HepG2 (cell line): Measurements from ENCODE around the gene NUP107. TPM values are rescaled to one million over a fixed set of nuclear protein-coding genes. Genes with fewer than 3 reads are reported as not detected.

Experiments used
- ATAC-seq: fragments of 200-7000 bp; cut with Tn5 transposase; 3 replicates; pipeline ENCODE4 v1.9.1; 2020; ENCODE audit warnings: mild to moderate bottlenecking, moderate library complexity
- Bru-seq: library from RNA; stranded (reverse); fragments of 400-500 nt; gene quantifications from one replicate; lab custom pipeline; 2021; lab: Mats Ljungman, UMichigan
- BruChase-seq, 2 experiments: library from RNA; stranded (reverse); fragments of 400-500 nt; gene quantifications; one replicate each; lab custom pipeline; 2021; lab: Mats Ljungman, UMichigan
- BruUV-seq: library from RNA; stranded (reverse); fragments of 400-500 nt; replicated peaks from 2 replicates; lab custom pipeline; 2021; lab: Mats Ljungman, UMichigan
- CTCF ChIA-PET: fragments of 300-600 bp; formaldehyde crosslinking; extraction: SDS; loops from one replicate; lab custom pipeline; 2021; ENCODE audit warnings: low total read pairs, inconsistent platforms, low intra/inter-chr PET ratio; lab: Yijun Ruan, JAX
- POLR2A ChIA-PET: fragments of 350-600 bp; sonication (Branson Sonifier 250); formaldehyde crosslinking; loops from one replicate; lab custom pipeline; 2020; ENCODE audit warnings: antibody characterized with exemption, inconsistent platforms; lab: Yijun Ruan, JAX
- DNase-seq: peaks from one replicate; pipeline ENCODE4 v3.0.0-alpha.2; 2015; ENCODE audit warnings: low spot score
- FAIRE-seq: peaks from 3 replicates; lab custom pipeline; 2011; peaks lifted over from hg19 to GRCh38; lab: Jason Lieb, UNC
- H2AFZ ChIP-seq: one replicate; pipeline ENCODE4 v1.6.1; 2011; ENCODE audit warnings: low read length, inconsistent platforms
- H3K27ac ChIP-seq: fragments of 300-600 bp; 3 replicates; pipeline ENCODE4 v1.8.0; 2011; ENCODE audit warnings: mixed run types, mild to moderate bottlenecking, mixed read lengths, low read length, inconsistent platforms; ENCODE audit not compliant: insufficient read depth; ENCODE audit errors: extremely low read length
- H3K27me3 ChIP-seq, 2 experiments: fragments of 200-600 bp in 1 of 2; 2 replicates in 1 of 2; 3 replicates in 1 of 2; pipeline versions ENCODE4 v1.6.0 to v1.8.0; 2011; ENCODE audit warnings: low read length in 2 of 2, mild to moderate bottlenecking in 2 of 2, moderate library complexity in 2 of 2, inconsistent platforms in 1 of 2; ENCODE audit not compliant: insufficient read depth in 2 of 2, control insufficient read depth in 1 of 2
- H3K36me3 ChIP-seq, 2 experiments: fragments of 200-600 bp in 1 of 2; replicated peaks in 1 of 2; 2 replicates in 1 of 2; 3 replicates in 1 of 2; pipeline versions ENCODE4 v1.5.1 to v1.8.0; 2011; ENCODE audit warnings: low read length in 2 of 2, inconsistent platforms in 1 of 2; ENCODE audit not compliant: insufficient read depth in 2 of 2, control insufficient read depth in 1 of 2
- H3K4me1 ChIP-seq: 2 replicates; pipeline ENCODE4 v1.5.1; 2012; ENCODE audit warnings: low read length, inconsistent platforms; ENCODE audit not compliant: insufficient read depth
- H3K4me2 ChIP-seq: 2 replicates; pipeline ENCODE4 v1.6.0; 2011; ENCODE audit warnings: low read depth, low read length, inconsistent platforms
- H3K4me3 ChIP-seq, 3 experiments: fragments of 200-600 bp in 1 of 3; sonication (generic), shearing (Covaris generic) in 1 of 3; replicated peaks in 1 of 3; 2 replicates each; pipeline ENCODE4 v1.5.1; 2011 to 2016; ENCODE audit warnings: low read length in 3 of 3, inconsistent platforms in 2 of 3, low read depth in 2 of 3, mild to moderate bottlenecking in 2 of 3, control low read depth in 1 of 3, mixed read lengths in 1 of 3; ENCODE audit not compliant: insufficient read depth in 1 of 3
- H3K79me2 ChIP-seq: one replicate; pipeline ENCODE4 v1.6.1; 2011; ENCODE audit warnings: low read length, inconsistent platforms; ENCODE audit not compliant: insufficient read depth
- H3K9ac ChIP-seq: 2 replicates; pipeline ENCODE4 v1.6.0; 2011; ENCODE audit warnings: mild to moderate bottlenecking, low read depth, low read length, inconsistent platforms; ENCODE audit not compliant: insufficient read depth
- H3K9me3 ChIP-seq: 2 replicates; pipeline ENCODE4 v1.5.1; 2012; ENCODE audit warnings: mild to moderate bottlenecking, low read length
- H4K20me1 ChIP-seq: 2 replicates; pipeline ENCODE4 v1.6.0; 2011; ENCODE audit warnings: inconsistent platforms, mild to moderate bottlenecking, low read length, moderate library complexity; ENCODE audit not compliant: insufficient read depth
- CENPX ChIP-seq: sonication (generic); formaldehyde crosslinking; IDR thresholded peaks from 2 replicates; pipeline ENCODE4 v1.9.0; 2021; ENCODE audit warnings: mild to moderate bottlenecking, missing genetic modification reagents, moderate library complexity
- FOSL1 ChIP-seq: sonication (generic); formaldehyde crosslinking; IDR thresholded peaks from 2 replicates; pipeline ENCODE4 v1.9.0; 2021; ENCODE audit warnings: missing genetic modification reagents, borderline replicate concordance
- MAZ ChIP-seq, 2 experiments: sonication (generic) in 1 of 2; formaldehyde crosslinking in 1 of 2; IDR thresholded peaks; 2 replicates each; pipeline versions ENCODE4 v1.5.0 to v1.6.1; 2012 to 2020; ENCODE audit warnings: low read depth in 2 of 2, mild to moderate bottlenecking in 2 of 2, borderline replicate concordance in 1 of 2, improper control_type of control experiment in 1 of 2, low read length in 1 of 2, missing genetic modification reagents in 1 of 2, moderate library complexity in 1 of 2
- MXI1 ChIP-seq: IDR thresholded peaks from 3 replicates; pipeline ENCODE4 v1.6.1; 2012; ENCODE audit warnings: low read depth, low read length, inconsistent platforms, borderline replicate concordance
- SMYD3 ChIP-seq: sonication (generic); formaldehyde crosslinking; IDR thresholded peaks from 2 replicates; pipeline ENCODE4 v1.8.1; 2023; ENCODE audit warnings: mild to moderate bottlenecking, missing genetic modification reagents
- ZBTB4 ChIP-seq: sonication (generic); formaldehyde crosslinking; IDR thresholded peaks from 2 replicates; pipeline ENCODE4 v1.4.0; 2020; ENCODE audit warnings: missing genetic modification reagents, mild to moderate bottlenecking, borderline replicate concordance
- ZBTB49 ChIP-seq: sonication (generic); formaldehyde crosslinking; IDR thresholded peaks from 2 replicates; pipeline ENCODE4 v1.4.0; 2020; ENCODE audit warnings: missing genetic modification reagents, borderline replicate concordance
- ZNF7 ChIP-seq: IDR thresholded peaks from 2 replicates; pipeline ENCODE4 v1.6.1; 2016; ENCODE audit warnings: missing biosample characterization, missing genetic modification reagents
- WGBS: methylation state at CpG from one replicate; pipeline ENCODE4 v1.1.6; 2017; ENCODE audit warnings: low lambda C conversion rate; 5-methylcytosine and 5-hydroxymethylcytosine counted together
- in situ Hi-C: cut with HindIII; loops from 2 replicates; pipeline ENCODE4 v1.10.0; 2017; ENCODE audit warnings: low pct_unique_long_range_greater_than_20kb; ENCODE audit not compliant: extremely low pct_ligation_motif_present
- intact Hi-C: fragments of 100-400 bp; cut with micrococcal nuclease; formaldehyde crosslinking; loops from one replicate; pipeline ENCODE4 v1.10.0; 2022; ENCODE audit not compliant: unreplicated experiment
- long read RNA-seq, 2 experiments: library from RNA in 1 of 2; library from polyadenylated mRNA in 1 of 2; stranded (forward) in 1 of 2; unstranded in 1 of 2; transcript quantifications; one replicate each; pipeline ENCODE4 v2.0.0, GENCODE V29; 2019 to 2022
- polyA minus RNA-seq, 3 experiments: library from RNA; depleted of rRNA, polyadenylated mRNA; stranded (reverse); fragments of >200 nt; gene quantifications; 2 replicates each; pipeline ENCODE4 v1.2.3, GENCODE V29; 2011; ENCODE audit warnings: low replicate concordance in 1 of 3
- polyA plus RNA-seq, 8 experiments: library from polyadenylated mRNA; depleted of rRNA in 3 of 8; stranded (reverse) in 7 of 8; unstranded in 1 of 8; fragments of >200 nt; fragmentation: Illumina TruSeq in 4 of 8; extraction: Trizol in 4 of 8; gene quantifications; 2 replicates each; pipeline versions ENCODE4 v1.2.1 to v1.2.3, GENCODE V29; 2011 to 2016; ENCODE audit warnings: low read depth in 4 of 8, missing spikeins in 1 of 8, mixed read lengths in 1 of 8; ENCODE audit not compliant: insufficient read depth in 1 of 8
- total RNA-seq, 5 experiments: library from RNA; depleted of rRNA; stranded (reverse); fragments of >200 nt; fragmentation: Illumina TruSeq; extraction: Trizol; gene quantifications; 2 replicates each; pipeline ENCODE4 v1.2.3, GENCODE V29; 2016; ENCODE audit warnings: low read depth in 1 of 5

Gene NUP107
- total RNA-seq (2016; rRNA removed; fragmentation: Illumina TruSeq; extraction: Trizol): 100 and 125 TPM in 2 replicates
- total RNA-seq (2016; cell fraction: cytosol; rRNA removed; fragmentation: Illumina TruSeq; extraction: Trizol; ENCODE audit: low read depth): 25.1 and 25.6 TPM in 2 replicates
- total RNA-seq (2016; cell fraction: insoluble cytoplasmic fraction; rRNA removed; fragmentation: Illumina TruSeq; extraction: Trizol): 97.0 and 127 TPM in 2 replicates
- total RNA-seq (2016; cell fraction: membrane; rRNA removed; fragmentation: Illumina TruSeq; extraction: Trizol): 19.8 and 25.3 TPM in 2 replicates
- 109 and 116 TPM in 2 replicates for total RNA-seq (2016; cell fraction: nucleus; rRNA removed; fragmentation: Illumina TruSeq; extraction: Trizol)
- polyA plus RNA-seq (2011; rRNA removed): 42.2 and 54.7 TPM in 2 replicates
- polyA plus RNA-seq (2011; cell fraction: cytosol; rRNA removed): 13.5 and 14.0 TPM in 2 replicates
- 87.7 and 98.0 TPM in 2 replicates for polyA plus RNA-seq (2011; cell fraction: nucleus; rRNA removed)
- polyA plus RNA-seq (2012): 37.1 and 46.0 TPM in 2 replicates
- polyA plus RNA-seq (2016; cell fraction: cytosol; fragmentation: Illumina TruSeq; extraction: Trizol; ENCODE audit: low read depth): 2.6 and 2.8 TPM in 2 replicates
- 66.1 and 68.1 TPM in 2 replicates for polyA plus RNA-seq (2016; cell fraction: insoluble cytoplasmic fraction; fragmentation: Illumina TruSeq; extraction: Trizol; ENCODE audit: low read depth)
- 3.8 and 5.3 TPM in 2 replicates for polyA plus RNA-seq (2016; cell fraction: membrane; fragmentation: Illumina TruSeq; extraction: Trizol; ENCODE audit: low read depth)
- polyA plus RNA-seq (2016; cell fraction: nucleus; fragmentation: Illumina TruSeq; extraction: Trizol; ENCODE audit: insufficient read depth, low read depth): 137 and 147 TPM in 2 replicates
- 17.0 and 57.8 TPM in 2 replicates for polyA minus RNA-seq (2011; rRNA and poly(A)+ RNA removed; ENCODE audit: low replicate concordance)
- polyA minus RNA-seq (2011; cell fraction: cytosol; rRNA and poly(A)+ RNA removed): 22.0 and 22.8 TPM in 2 replicates
- 112 and 123 TPM in 2 replicates for polyA minus RNA-seq (2011; cell fraction: nucleus; rRNA and poly(A)+ RNA removed)
- percentile 67 among the genes with signal in this experiment for Bru-seq, nascent RNA
- BruChase-seq, experiment 1, labeled RNA remaining after a 6-hour chase: percentile 75 among the genes with signal in this experiment
- percentile 74 among the genes with signal in this experiment for BruChase-seq, experiment 2, labeled RNA remaining after a 2-hour chase
- long read RNA-seq, experiment 1, full-length matches to known transcripts: 7 of 16 reads
- long read RNA-seq, experiment 1, partial matches to known transcripts: 6 of 16 reads
- long read RNA-seq, experiment 1, other reads (novel, unspliced or antisense): 3 of 16 reads
- long read RNA-seq, experiment 2, full-length matches to known transcripts: 3 of 16 reads
- long read RNA-seq, experiment 2, partial matches to known transcripts: 7 of 16 reads
- long read RNA-seq, experiment 2, other reads (novel, unspliced or antisense): 6 of 16 reads

- H3K27ac ChIP-seq: peak within 1 kb of the TSS; percentile 80
- peak; percentile 98 for ATAC-seq
- peak; percentile 98 for FAIRE-seq
- BruUV-seq: TSS peak; percentile 76
- H3K9ac ChIP-seq: peak within 1 kb of the TSS; percentile 88
- peak within 1 kb of the TSS; percentile 92 for H2AFZ ChIP-seq
- no peaks in the 10 kb centered on the region; a peak in 2 of 5 replicates for H3K27me3 ChIP-seq
- WGBS: under 1% methylated on average over 22 of the region's 44 CpGs
- peaks cover 4 to 16% of the 10 kb centered on the region in 2 experiments; a peak in 4 of 5 replicates for H3K36me3 ChIP-seq
- peak within 1 kb of the TSS; percentile 75 to 93 (median 92) for H3K4me3 ChIP-seq
- intact Hi-C loops (loop anchor here (1.0 to 2.0 kb wide), 2 partner anchors 76 to 100 kb away; partner anchors contain the start of gene RAP1B), in situ Hi-C loops (loop anchor here (10.0 kb wide), 1 partner anchor 342 kb away; no protein-coding TSS in a partner anchor)
- no peaks in the 10 kb centered on the region for H3K9me3 ChIP-seq
- H3K79me2 ChIP-seq: peaks cover 32% of the 10 kb centered on the region
- DNase-seq: peak; percentile 99
- CTCF ChIA-PET: no interaction called here
- POLR2A ChIA-PET: interaction anchor here (0.5 kb wide), 1 partner anchor 10 kb away, joined by 3 read pairs; no protein-coding TSS in a partner anchor
- no peaks in the 10 kb centered on the region for H4K20me1 ChIP-seq
- H3K4me1 ChIP-seq: peaks cover 27% of the 10 kb centered on the region
- peak within 1 kb of the TSS; percentile 89 for H3K4me2 ChIP-seq
- TF ChIP-seq SMYD3 (CRISPR knock-in tag) (peak; percentile 79; the same call in 1 of the 2 replicates), MAZ (IDR thresholded peaks at IDR 0.05; ENCODE audit: borderline replicate concordance, low read depth, low read length) (no peak), MAZ (CRISPR knock-in tag; IDR thresholded peaks at IDR 0.05; ENCODE audit: low read depth) (peak; percentile 81), ZBTB49 (CRISPR knock-in tag) (peak; percentile 78), FOSL1 (CRISPR knock-in tag) (no peak), CENPX (CRISPR knock-in tag) (no peak), ZNF7 (no peak), MXI1 (peak; percentile 82; the same call in 2 of the 3 replicates), ZBTB4 (CRISPR knock-in tag) (peak; percentile 86; the same call in 1 of the 2 replicates)
These were observed at the start of gene NUP107 for GRCh38 chr12:68686595-68687521. Gene NUP107 (plus strand): TSS chr12:68686978. CDS start chr12:68687066, 88 bp downstream.
